Epithelial cell of proximal tubule (primary cell): ENCODE measurements around the gene RPS27L. TPM values are rescaled to one million over a fixed set of nuclear protein-coding genes. Genes with fewer than 3 reads are reported as not detected.

ENCODE experiments used
- DNase-seq: peaks from one replicate; pipeline ENCODE4 v3.0.0-alpha.2; 2011; ENCODE audit warnings: low read depth
- H3K4me3 ChIP-seq: 2 replicates; pipeline ENCODE4 v1.5.1; 2011; ENCODE audit warnings: low read depth, mild to moderate bottlenecking, low read length
- total RNA-seq: library from RNA; depleted of rRNA; stranded (reverse); fragments of >200 nt; gene quantifications from 2 replicates; pipeline ENCODE4 v1.2.3, GENCODE V29; 2015
- TF ChIP-seq, protein P1 (sequence below): conservative IDR thresholded peaks from 2 replicates; pipeline ENCODE4 v1.5.1; 2012; ENCODE audit warnings: low read depth, mild to moderate bottlenecking, low read length

RPS27L gene
- total RNA-seq, 1 donor from 2014 or later, result 231 TPM

DNA sequence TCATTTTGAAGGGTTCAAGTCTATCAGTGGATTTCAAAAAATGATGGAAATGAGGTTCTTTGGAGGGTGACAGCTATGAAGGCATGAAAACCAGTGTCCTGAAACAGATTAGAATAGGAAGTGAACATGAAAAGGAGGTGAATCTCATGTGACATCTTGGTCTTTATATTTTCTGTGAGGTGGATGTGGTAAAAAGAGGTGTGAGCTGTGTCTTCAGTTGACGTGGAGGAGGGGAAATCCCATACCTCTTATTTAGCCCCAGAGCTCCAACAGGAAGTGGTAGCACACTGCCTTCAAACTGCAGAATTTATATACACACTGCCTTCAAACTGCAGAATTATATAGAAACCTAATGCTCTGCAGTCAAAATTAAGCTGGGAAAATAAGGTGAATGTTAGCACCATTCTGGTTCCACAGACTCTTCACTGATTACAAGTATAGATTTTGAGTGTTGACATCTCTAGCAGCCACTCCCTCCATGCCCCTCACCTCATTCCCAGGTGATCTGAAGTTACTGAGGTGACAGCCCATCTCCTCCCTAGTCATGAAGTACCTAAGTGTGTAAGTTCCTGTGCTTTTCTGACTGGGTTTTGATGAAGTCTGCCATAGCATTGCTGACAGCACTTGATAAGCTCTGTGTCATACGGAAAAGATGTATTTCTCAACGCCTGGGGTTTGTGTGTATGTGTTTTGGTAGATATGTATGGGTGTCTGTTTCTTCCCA lies 34.8 kb upstream of the RPS27L start:
- TF ChIP-seq, protein P1, sequence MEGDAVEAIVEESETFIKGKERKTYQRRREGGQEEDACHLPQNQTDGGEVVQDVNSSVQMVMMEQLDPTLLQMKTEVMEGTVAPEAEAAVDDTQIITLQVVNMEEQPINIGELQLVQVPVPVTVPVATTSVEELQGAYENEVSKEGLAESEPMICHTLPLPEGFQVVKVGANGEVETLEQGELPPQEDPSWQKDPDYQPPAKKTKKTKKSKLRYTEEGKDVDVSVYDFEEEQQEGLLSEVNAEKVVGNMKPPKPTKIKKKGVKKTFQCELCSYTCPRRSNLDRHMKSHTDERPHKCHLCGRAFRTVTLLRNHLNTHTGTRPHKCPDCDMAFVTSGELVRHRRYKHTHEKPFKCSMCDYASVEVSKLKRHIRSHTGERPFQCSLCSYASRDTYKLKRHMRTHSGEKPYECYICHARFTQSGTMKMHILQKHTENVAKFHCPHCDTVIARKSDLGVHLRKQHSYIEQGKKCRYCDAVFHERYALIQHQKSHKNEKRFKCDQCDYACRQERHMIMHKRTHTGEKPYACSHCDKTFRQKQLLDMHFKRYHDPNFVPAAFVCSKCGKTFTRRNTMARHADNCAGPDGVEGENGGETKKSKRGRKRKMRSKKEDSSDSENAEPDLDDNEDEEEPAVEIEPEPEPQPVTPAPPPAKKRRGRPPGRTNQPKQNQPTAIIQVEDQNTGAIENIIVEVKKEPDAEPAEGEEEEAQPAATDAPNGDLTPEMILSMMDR, result no peak
- H3K4me3 ChIP-seq, result no peak overlapping the region
- no peak for DNase-seq

DNA sequence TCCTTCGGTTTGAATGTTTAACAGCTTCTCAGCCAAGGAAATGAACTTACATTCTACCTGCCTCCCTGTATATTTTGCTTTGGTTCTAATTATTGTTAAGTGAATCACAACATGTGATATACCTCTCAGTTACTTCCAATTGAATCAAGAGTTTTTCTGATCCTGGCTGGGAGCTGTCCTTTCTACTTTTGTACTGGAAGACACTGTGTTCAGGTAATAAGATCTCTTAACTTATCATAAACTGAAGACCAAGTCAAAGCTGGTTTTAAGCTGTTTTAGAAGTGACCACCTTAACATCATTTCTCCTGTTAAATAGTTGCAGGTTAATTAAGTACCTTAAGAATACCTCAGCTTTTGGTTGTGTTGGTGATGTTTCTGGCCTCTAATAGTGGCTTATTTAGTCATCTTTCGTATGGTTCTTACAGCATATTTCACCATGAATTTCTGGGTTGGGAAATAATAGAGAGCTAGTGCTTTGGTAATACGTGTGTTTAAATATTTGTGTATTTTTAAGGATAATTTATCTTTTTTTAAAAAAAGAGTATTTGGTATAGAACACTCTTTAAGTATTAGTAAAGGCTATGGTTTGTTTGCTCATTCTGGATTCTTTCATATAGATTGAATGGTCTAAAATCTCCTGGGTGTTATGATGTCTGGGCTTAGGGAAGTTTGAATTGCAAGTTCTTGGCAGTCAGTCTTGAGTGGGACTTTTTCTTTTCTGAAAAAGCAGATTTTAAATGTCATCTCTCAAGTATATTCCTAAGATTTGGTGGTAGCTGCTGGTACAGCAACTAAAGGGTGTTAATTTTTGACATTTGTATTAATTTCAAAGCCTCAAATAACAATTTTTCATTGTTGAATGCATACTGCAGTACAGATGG lies 33.7 kb upstream of the RPS27L start:
- peak overlapping the region; percentile 85 for H3K4me3 ChIP-seq
- TF ChIP-seq, protein P1, result no peak

DNA sequence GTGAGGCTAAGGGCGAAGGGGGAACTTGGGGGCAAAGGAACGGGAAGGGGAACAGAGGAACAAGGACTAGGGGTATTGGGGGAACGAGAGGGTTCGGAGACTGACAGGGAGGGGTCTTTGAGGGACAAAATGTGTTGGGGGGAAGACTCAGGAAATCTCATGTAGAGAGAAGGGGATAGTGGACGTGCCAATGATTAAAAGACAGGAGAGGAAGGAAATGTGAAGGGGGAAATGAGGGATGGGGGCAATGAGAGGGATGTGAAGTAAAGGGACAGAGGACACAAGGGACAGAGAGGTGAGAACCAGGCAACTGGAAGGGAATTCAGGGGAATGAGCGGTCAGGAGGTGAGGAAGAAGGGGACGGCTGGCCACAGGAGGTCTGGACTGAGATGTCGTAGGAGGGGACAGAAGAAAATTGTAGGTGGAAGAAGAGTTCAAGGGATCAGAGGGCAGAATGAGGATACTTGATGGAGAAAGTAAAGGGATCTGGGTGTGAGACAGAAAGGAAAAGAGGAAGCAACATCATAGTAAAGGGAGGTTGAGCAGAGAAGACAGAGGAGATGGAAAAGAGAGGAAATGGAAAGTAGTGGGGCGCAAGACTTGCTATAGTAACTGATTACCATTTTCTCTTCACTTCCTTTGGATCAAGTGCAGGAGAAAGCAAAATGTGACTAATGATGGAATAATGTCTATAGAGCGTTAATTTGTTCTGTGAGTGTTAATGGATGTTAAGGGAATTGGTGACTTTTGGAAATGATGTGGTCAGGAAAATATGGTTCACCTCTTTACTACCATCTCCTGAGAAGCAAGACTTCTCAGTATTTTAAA lies 32.9 kb upstream of the RPS27L start:
- peak overlapping the region; percentile 85 for H3K4me3 ChIP-seq
- no peak for DNase-seq
- TF ChIP-seq, protein P1, result no peak

More for the DNA sequence above, 33.7 kb upstream of the RPS27L start:
- DNase-seq, result no peak

DNA sequence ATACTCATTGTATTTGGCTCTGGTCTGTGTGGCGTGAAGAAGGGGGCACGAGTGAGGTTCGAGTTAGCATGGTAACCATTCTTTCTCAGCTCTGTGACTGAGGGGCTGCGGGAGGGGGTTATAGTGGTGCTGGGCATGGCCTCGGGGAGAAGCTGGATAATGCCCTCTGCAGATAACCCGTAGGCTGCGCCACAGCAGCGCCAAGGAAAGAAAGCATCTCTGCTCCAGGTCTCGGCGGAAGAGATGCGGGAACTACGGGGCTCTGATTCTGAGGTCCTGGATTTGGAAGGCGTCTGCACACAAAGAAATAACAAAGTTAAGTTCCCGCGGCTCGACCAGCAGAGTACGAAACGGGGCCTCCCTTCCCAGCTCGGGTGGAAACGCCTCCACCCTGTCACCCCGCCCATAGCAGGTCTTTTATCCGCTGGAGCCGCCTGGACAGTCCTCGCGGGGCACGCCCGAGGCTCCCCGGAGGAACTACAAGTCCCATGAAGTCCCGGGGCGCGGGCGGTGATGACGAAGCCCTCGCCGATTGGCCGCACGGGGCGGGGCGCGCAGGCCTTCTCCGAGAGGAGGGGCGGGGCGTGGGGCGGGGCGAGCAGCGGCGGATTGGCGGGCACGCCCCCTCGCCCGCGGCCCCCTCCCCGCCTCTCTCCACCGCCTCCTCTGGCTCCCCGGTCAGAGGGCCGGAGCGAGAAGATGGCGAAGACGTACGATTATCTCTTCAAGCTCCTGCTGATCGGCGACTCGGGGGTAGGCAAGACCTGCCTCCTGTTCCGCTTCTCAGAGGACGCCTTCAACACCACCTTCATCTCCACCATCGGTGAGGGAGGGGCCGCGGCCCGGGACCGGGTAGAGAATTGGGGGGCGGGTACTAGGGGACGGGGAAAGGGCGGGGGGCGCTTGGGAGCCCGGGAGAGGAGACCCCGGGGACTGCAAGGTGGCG lies 31.9 kb upstream of the RPS27L start, which contains the start of gene RAB8B:
TSS of gene RAB8B (plus strand) at position 681 of the 946 bp plus-strand sequence. CDS start at position 700, 19 bp downstream.
- DNase-seq, result no peak
- TF ChIP-seq, protein P1, result no peak
- peak within 1 kb of the TSS; percentile 85 for H3K4me3 ChIP-seq

DNA sequence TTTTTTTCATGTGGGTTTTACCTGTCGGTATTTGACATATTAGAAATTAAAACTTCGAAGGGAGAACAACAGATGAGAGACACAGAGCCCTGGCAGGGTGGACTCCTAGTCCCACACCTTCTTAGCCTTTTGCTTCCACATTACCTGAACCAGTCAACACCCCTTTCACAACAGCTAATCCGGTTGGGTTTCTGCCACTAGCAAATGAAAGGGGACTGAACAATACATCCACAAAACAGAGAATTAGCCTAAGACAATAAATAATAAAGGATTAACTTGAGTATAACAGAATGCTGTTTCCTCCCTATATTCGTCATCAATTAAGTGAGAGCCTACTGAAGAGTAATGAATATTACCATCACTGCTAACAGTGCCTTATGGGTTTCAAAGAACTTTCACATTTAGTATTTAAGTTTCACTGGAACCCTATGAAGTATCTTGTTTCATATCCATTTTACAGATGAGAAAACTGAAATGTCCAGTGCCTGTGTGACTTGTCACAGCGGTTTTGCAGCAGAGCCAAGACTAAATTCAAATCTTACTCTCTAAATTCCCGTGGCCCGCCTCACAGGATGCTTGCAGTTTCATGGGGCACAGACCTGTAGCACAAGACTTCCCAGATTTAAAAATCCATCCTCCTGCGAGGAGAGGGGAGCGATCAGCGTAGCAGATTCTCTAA lies 31.1 kb upstream of the RPS27L start:
- peak overlapping the region; percentile 66 for H3K4me3 ChIP-seq
- DNase-seq, result no peak
- TF ChIP-seq, protein P1, result no peak
